HCT116 (cell line): ENCODE data around the gene C1R. TPM values are rescaled to one million over a fixed set of nuclear protein-coding genes. Genes with fewer than 3 reads are reported as not detected.

Source experiments
- ATAC-seq: fragments of 200-7000 bp; cut with Tn5 transposase; 2 replicates; pipeline ENCODE4 v1.9.1; 2020; ENCODE audit warnings: mild to moderate bottlenecking, moderate library complexity
- BruUV-seq: library from RNA; stranded (reverse); fragments of 400-500 nt; replicated peaks from 2 replicates; lab custom pipeline; 2021; lab: Mats Ljungman, UMichigan
- CTCF ChIA-PET: fragments of 300-600 bp; sonication (Branson Sonifier 250); formaldehyde crosslinking; loops from one replicate; lab custom pipeline; 2021; ENCODE audit warnings: antibody characterized with exemption; lab: Charles Lee
- POLR2A ChIA-PET: fragments of 300-600, 350-600 bp; sonication (Branson Sonifier 250); formaldehyde crosslinking; loops from one replicate; lab custom pipeline; 2021; ENCODE audit warnings: antibody characterized with exemption; lab: Charles Lee
- RAD21 ChIA-PET, 2 experiments: fragments of 300-600 bp; sonication (Branson Sonifier 250); formaldehyde crosslinking; loops; one replicate each; lab custom pipeline; 2023; ENCODE audit warnings: low total read pairs in 2 of 2; ENCODE audit not compliant: uncharacterized antibody in 2 of 2, unreplicated experiment in 2 of 2, low non-redundant PET in 1 of 2; lab: Charles Lee
- DNase-seq: peaks from one replicate; pipeline ENCODE4 v3.0.0-alpha.2; 2010; ENCODE audit warnings: low read depth, low spot score
- H2AFZ ChIP-seq: fragments of 200-600 bp; shearing (Covaris generic), sonication (generic); 2 replicates; pipeline ENCODE4 v1.6.1; 2017; ENCODE audit warnings: low read depth, mixed run types, mixed read lengths, antibody characterized with exemption, low read length; ENCODE audit not compliant: poor library complexity, severe bottlenecking
- H3K27ac ChIP-seq: 2 replicates; pipeline ENCODE4 v1.5.1; 2012; ENCODE audit warnings: low read depth, low read length
- H3K27me3 ChIP-seq: fragments of 200-600 bp; sonication (generic); 2 replicates; pipeline ENCODE4 v1.6.1; 2016; ENCODE audit warnings: mixed run types, low read length, mixed read lengths; ENCODE audit not compliant: insufficient read depth
- H3K36me3 ChIP-seq, 2 experiments: fragments of 200-500 bp in 1 of 2; fragments of 200-600 bp in 1 of 2; sonication (Bioruptor generic) in 1 of 2; sonication (generic) in 1 of 2; 2 replicates each; pipeline versions ENCODE4 v1.5.1 to v1.6.1; 2014 to 2016; ENCODE audit warnings: low read length in 2 of 2, inconsistent platforms in 1 of 2, mixed read lengths in 1 of 2, mixed run types in 1 of 2; ENCODE audit not compliant: insufficient read depth in 2 of 2, control insufficient read depth in 1 of 2
- H3K4me1 ChIP-seq, 2 experiments: fragments of 200-600 bp in 1 of 2; sonication (generic) in 1 of 2; 2 replicates each; pipeline versions ENCODE4 v1.5.1 to v1.6.1; 2012 to 2017; ENCODE audit warnings: low read length in 2 of 2, inconsistent platforms in 1 of 2, mild to moderate bottlenecking in 1 of 2, mixed read lengths in 1 of 2, mixed run types in 1 of 2, moderate library complexity in 1 of 2; ENCODE audit not compliant: insufficient read depth in 2 of 2, control insufficient read depth in 1 of 2
- H3K4me2 ChIP-seq: fragments of 200-600 bp; sonication (generic); 2 replicates; pipeline ENCODE4 v1.6.1; 2017; ENCODE audit warnings: mixed run types, low read length, mixed read lengths
- H3K4me3 ChIP-seq, 2 experiments: fragments of 200-600 bp in 1 of 2; sonication (generic) in 1 of 2; replicated peaks in 1 of 2; 2 replicates each; pipeline ENCODE4 v1.5.1; 2011 to 2016; ENCODE audit warnings: low read length in 2 of 2, control low read depth in 1 of 2, low read depth in 1 of 2, mild to moderate bottlenecking in 1 of 2, mixed read lengths in 1 of 2, mixed run types in 1 of 2
- H3K79me2 ChIP-seq: fragments of 200-600 bp; sonication (generic); 2 replicates; pipeline ENCODE4 v1.6.1; 2017; ENCODE audit warnings: mild to moderate bottlenecking, mixed run types, low read length, moderate library complexity, mixed read lengths; ENCODE audit not compliant: insufficient read depth
- H3K9ac ChIP-seq: fragments of 200-600 bp; sonication (generic); 2 replicates; pipeline ENCODE4 v1.6.1; 2016; ENCODE audit warnings: low read length, mixed read lengths
- H3K9me2 ChIP-seq: fragments of 200-600 bp; sonication (generic), shearing (Covaris generic); 2 replicates; pipeline ENCODE4 v1.6.1; 2017; ENCODE audit warnings: mixed run types, mild to moderate bottlenecking, moderate library complexity; ENCODE audit not compliant: insufficient read depth
- H3K9me3 ChIP-seq, 2 experiments: fragments of 200-500 bp in 1 of 2; fragments of 200-600 bp in 1 of 2; sonication (Bioruptor generic) in 1 of 2; sonication (generic) in 1 of 2; 2 replicates each; pipeline ENCODE4 v1.6.1; 2014 to 2017; ENCODE audit warnings: low read length in 2 of 2, mixed read lengths in 2 of 2, inconsistent platforms in 1 of 2, low read depth in 1 of 2, mild to moderate bottlenecking in 1 of 2, mixed run types in 1 of 2, moderate library complexity in 1 of 2; ENCODE audit not compliant: control insufficient read depth in 1 of 2, insufficient read depth in 1 of 2
- H4K20me1 ChIP-seq: fragments of 200-600 bp; sonication (generic), shearing (Covaris generic); 2 replicates; pipeline ENCODE4 v1.6.1; 2017; ENCODE audit warnings: mixed run types, mild to moderate bottlenecking, moderate library complexity; ENCODE audit not compliant: insufficient read depth
- FOSL1 ChIP-seq: IDR thresholded peaks from 2 replicates; pipeline ENCODE4 v1.6.1; 2012; ENCODE audit warnings: low read depth
- SIN3A ChIP-seq: IDR thresholded peaks from 2 replicates; pipeline ENCODE4 v1.6.1; 2012; ENCODE audit warnings: low read depth
- ZNF274 ChIP-seq: fragments of 200-500 bp; sonication (Bioruptor generic); IDR thresholded peaks from 2 replicates; pipeline ENCODE4 v1.6.1; 2014; ENCODE audit warnings: mild to moderate bottlenecking, low read depth, low read length, inconsistent platforms
- intact Hi-C: fragments of 100-400 bp; cut with micrococcal nuclease; formaldehyde crosslinking; loops from 2 replicates; pipeline ENCODE4 v1.10.0; 2022
- total RNA-seq: library from RNA; stranded (reverse); gene quantifications from one replicate; pipeline ENCODE4 v1.2.1, GENCODE V29; 2021; ENCODE audit not compliant: unreplicated experiment
- TF ChIP-seq, protein P1 (sequence below): IDR thresholded peaks from 2 replicates; pipeline ENCODE4 v1.6.1; 2011; ENCODE audit warnings: mild to moderate bottlenecking, low read length, moderate library complexity; ENCODE audit not compliant: insufficient replicate concordance; ENCODE audit errors: extremely low read depth

The C1R gene
- total RNA-seq, 1 experiment from 2014 or later: 4.3 TPM

DNA sequence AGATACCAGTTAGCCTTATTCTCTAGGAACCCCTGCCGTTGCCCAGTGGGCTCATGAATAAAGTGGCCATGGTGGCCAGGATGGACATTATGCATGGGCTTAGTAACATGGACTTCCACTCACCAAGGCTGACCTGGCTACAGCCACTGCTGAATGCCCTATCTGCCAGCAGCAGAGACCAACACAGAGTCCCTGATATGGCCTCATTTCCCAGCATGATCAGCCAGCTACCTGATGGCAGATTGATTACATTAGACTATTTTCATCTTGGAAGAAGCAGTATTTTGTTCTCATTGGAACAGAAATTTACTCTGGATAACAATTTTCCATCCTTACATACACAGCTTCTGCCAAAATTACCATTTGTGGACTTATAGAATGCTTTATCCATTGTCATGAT lies 57.8 kb downstream of the C1R start:
- no peak overlapping the region for H3K4me2 ChIP-seq
- no peaks in the 10 kb centered on the region for H3K27me3 ChIP-seq
- no peak for ATAC-seq
- no peaks in the 10 kb centered on the region for H3K4me1 ChIP-seq
- no peaks in the 10 kb centered on the region for H3K36me3 ChIP-seq
- no peaks in the 10 kb centered on the region for H3K79me2 ChIP-seq
- H4K20me1 ChIP-seq: no peaks in the 10 kb centered on the region
- RAD21 ChIA-PET: no interaction called here
- CTCF ChIA-PET: no interaction called here
- DNase-seq: no peak
- intact Hi-C loops: no loop called here
- no peak overlapping the region for H3K27ac ChIP-seq
- H3K9ac ChIP-seq: no peak overlapping the region
- H2AFZ ChIP-seq: no peak overlapping the region
- POLR2A ChIA-PET: no interaction called here
- no peaks in the 10 kb centered on the region for H3K9me3 ChIP-seq
- no peak for TF ChIP-seq SIN3A
- BruUV-seq: no TSS peak
- H3K4me3 ChIP-seq: no peak overlapping the region
- no peaks in the 10 kb centered on the region for H3K9me2 ChIP-seq

- Histone ChIP-seq H3K27ac (no peak overlapping the region), H3K4me3 (no peak overlapping the region), H3K9me3 (no peaks in the 10 kb centered on the region), H2AFZ (no peak overlapping the region), H3K9me2 (no peaks in the 10 kb centered on the region), H3K4me2 (no peak overlapping the region), H4K20me1 (no peaks in the 10 kb centered on the region), H3K4me1 (no peaks in the 10 kb centered on the region), H3K79me2 (no peaks in the 10 kb centered on the region), H3K36me3 (no peaks in the 10 kb centered on the region), H3K9ac (no peak overlapping the region), H3K27me3 (no peaks in the 10 kb centered on the region)
- DNase-seq (no peak), ATAC-seq (no peak)
- TF ChIP-seq ZNF274: no peak
- no peak for TF ChIP-seq FOSL1
- TF ChIP-seq, protein P1, sequence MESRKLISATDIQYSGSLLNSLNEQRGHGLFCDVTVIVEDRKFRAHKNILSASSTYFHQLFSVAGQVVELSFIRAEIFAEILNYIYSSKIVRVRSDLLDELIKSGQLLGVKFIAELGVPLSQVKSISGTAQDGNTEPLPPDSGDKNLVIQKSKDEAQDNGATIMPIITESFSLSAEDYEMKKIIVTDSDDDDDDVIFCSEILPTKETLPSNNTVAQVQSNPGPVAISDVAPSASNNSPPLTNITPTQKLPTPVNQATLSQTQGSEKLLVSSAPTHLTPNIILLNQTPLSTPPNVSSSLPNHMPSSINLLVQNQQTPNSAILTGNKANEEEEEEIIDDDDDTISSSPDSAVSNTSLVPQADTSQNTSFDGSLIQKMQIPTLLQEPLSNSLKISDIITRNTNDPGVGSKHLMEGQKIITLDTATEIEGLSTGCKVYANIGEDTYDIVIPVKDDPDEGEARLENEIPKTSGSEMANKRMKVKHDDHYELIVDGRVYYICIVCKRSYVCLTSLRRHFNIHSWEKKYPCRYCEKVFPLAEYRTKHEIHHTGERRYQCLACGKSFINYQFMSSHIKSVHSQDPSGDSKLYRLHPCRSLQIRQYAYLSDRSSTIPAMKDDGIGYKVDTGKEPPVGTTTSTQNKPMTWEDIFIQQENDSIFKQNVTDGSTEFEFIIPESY: no peak
- intact Hi-C loops: no loop called here
- RAD21 ChIA-PET: no interaction called here
- POLR2A ChIA-PET: no interaction called here
- CTCF ChIA-PET: interaction anchor here (1.1 kb wide), 1 partner anchor 15 kb away, joined by 3 read pairs; the partner anchor contains the start of gene LPCAT3
- BruUV-seq: no TSS peak
Measured at GRCh38 chr12:7032990-7033389, 59.3 kb downstream of the C1R start.
